HepG2 (cell line): ENCODE data around the gene CADPS2. TPM values are rescaled to one million over a fixed set of nuclear protein-coding genes. Genes with fewer than 3 reads are reported as not detected.

Experiments used
- CREM ChIP-seq, 2 experiments: sonication (generic) in 1 of 2; formaldehyde crosslinking in 1 of 2; IDR thresholded peaks; 2 replicates each; pipeline versions ENCODE4 v1.4.0 to v1.6.1; 2016 to 2020; ENCODE audit warnings: antibody characterized with exemption in 1 of 2, mild to moderate bottlenecking in 1 of 2, missing genetic modification reagents in 1 of 2
- FOXK2 ChIP-seq: fragments of 450-650 bp; IDR thresholded peaks from 2 replicates; pipeline ENCODE4 v1.6.1; 2016
- TBP ChIP-seq: sonication (generic); formaldehyde crosslinking; IDR thresholded peaks from 2 replicates; pipeline ENCODE4 v1.5.0; 2020; ENCODE audit warnings: missing genetic modification reagents
- ZNF510 ChIP-seq: sonication (generic); formaldehyde crosslinking; IDR thresholded peaks from 2 replicates; pipeline ENCODE4 v1.4.0; 2020; ENCODE audit warnings: low read depth, mild to moderate bottlenecking, missing genetic modification reagents
- ZNF792 ChIP-seq: IDR thresholded peaks from 2 replicates; pipeline ENCODE4 v1.6.1; 2016
- polyA plus RNA-seq, 8 experiments: library from polyadenylated mRNA; depleted of rRNA in 3 of 8; stranded (reverse) in 7 of 8; unstranded in 1 of 8; fragments of >200 nt; fragmentation: Illumina TruSeq in 4 of 8; extraction: Trizol in 4 of 8; gene quantifications; 2 replicates each; pipeline versions ENCODE4 v1.2.1 to v1.2.3, GENCODE V29; 2011 to 2016; ENCODE audit warnings: low read depth in 4 of 8, missing spikeins in 1 of 8, mixed read lengths in 1 of 8; ENCODE audit not compliant: insufficient read depth in 1 of 8
- total RNA-seq, 5 experiments: library from RNA; depleted of rRNA; stranded (reverse); fragments of >200 nt; fragmentation: Illumina TruSeq; extraction: Trizol; gene quantifications; 2 replicates each; pipeline ENCODE4 v1.2.3, GENCODE V29; 2016; ENCODE audit warnings: low read depth in 1 of 5
- TF ChIP-seq, protein P1 (sequence below): sonication (generic); formaldehyde crosslinking; IDR thresholded peaks from 2 replicates; pipeline ENCODE4 v1.9.0; 2021; ENCODE audit warnings: mild to moderate bottlenecking, missing genetic modification reagents
- TF ChIP-seq, protein P2 (sequence below): sonication (generic); formaldehyde crosslinking; IDR thresholded peaks from 2 replicates; pipeline ENCODE4 v1.5.1; 2020; ENCODE audit warnings: mild to moderate bottlenecking, moderate library complexity, missing genetic modification reagents
- TF ChIP-seq, protein P3 (sequence below): sonication (generic); formaldehyde crosslinking; IDR thresholded peaks from 2 replicates; pipeline ENCODE4 v1.4.0; 2020; ENCODE audit warnings: missing genetic modification reagents
- TF ChIP-seq, protein P4 (sequence below): sonication (generic); formaldehyde crosslinking; IDR thresholded peaks from 2 replicates; pipeline ENCODE4 v1.5.1; 2020; ENCODE audit warnings: missing genetic modification reagents, mild to moderate bottlenecking, borderline replicate concordance
- TF ChIP-seq, protein P5 (sequence below): sonication (generic); formaldehyde crosslinking; IDR thresholded peaks from 2 replicates; pipeline ENCODE4 v1.5.0; 2020; ENCODE audit warnings: mild to moderate bottlenecking, missing genetic modification reagents, moderate library complexity
- TF ChIP-seq, protein P6 (sequence below): IDR thresholded peaks from 2 replicates; pipeline ENCODE4 v1.6.1; 2016; ENCODE audit warnings: control low read depth

Gene CADPS2
- total and polyA plus RNA-seq, 2 of the 13 experiments (the other 11 are each of a cell fraction or from before 2014, with no cell fraction given): 17.6 to 43.8 TPM

DNA sequence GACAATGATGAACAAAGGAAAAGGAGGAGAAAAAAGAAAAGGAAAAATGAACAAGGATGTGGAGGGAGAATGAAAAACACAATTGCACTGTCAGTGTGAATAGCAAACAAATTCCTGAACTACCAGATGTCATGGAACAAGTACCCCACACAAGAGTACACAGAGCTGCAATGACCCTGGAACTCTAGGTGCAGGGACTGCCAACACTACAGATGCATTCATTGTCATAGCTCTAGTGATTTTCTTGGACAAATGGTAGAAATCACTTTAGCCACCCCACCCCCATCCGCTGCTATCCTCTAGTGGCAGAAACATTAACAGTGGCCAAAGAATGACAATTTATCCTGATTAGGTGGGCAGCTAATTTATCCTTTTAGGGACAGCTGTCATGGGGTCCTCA, 190.4 kb downstream of the CADPS2 start (continued):
- TF ChIP-seq, protein P1, sequence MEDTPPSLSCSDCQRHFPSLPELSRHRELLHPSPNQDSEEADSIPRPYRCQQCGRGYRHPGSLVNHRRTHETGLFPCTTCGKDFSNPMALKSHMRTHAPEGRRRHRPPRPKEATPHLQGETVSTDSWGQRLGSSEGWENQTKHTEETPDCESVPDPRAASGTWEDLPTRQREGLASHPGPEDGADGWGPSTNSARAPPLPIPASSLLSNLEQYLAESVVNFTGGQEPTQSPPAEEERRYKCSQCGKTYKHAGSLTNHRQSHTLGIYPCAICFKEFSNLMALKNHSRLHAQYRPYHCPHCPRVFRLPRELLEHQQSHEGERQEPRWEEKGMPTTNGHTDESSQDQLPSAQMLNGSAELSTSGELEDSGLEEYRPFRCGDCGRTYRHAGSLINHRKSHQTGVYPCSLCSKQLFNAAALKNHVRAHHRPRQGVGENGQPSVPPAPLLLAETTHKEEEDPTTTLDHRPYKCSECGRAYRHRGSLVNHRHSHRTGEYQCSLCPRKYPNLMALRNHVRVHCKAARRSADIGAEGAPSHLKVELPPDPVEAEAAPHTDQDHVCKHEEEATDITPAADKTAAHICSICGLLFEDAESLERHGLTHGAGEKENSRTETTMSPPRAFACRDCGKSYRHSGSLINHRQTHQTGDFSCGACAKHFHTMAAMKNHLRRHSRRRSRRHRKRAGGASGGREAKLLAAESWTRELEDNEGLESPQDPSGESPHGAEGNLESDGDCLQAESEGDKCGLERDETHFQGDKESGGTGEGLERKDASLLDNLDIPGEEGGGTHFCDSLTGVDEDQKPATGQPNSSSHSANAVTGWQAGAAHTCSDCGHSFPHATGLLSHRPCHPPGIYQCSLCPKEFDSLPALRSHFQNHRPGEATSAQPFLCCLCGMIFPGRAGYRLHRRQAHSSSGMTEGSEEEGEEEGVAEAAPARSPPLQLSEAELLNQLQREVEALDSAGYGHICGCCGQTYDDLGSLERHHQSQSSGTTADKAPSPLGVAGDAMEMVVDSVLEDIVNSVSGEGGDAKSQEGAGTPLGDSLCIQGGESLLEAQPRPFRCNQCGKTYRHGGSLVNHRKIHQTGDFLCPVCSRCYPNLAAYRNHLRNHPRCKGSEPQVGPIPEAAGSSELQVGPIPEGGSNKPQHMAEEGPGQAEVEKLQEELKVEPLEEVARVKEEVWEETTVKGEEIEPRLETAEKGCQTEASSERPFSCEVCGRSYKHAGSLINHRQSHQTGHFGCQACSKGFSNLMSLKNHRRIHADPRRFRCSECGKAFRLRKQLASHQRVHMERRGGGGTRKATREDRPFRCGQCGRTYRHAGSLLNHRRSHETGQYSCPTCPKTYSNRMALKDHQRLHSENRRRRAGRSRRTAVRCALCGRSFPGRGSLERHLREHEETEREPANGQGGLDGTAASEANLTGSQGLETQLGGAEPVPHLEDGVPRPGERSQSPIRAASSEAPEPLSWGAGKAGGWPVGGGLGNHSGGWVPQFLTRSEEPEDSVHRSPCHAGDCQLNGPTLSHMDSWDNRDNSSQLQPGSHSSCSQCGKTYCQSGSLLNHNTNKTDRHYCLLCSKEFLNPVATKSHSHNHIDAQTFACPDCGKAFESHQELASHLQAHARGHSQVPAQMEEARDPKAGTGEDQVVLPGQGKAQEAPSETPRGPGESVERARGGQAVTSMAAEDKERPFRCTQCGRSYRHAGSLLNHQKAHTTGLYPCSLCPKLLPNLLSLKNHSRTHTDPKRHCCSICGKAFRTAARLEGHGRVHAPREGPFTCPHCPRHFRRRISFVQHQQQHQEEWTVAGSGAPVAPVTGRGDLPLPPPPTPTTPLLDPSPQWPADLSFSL (CRISPR knock-in tag): peak; percentile 64
- TF ChIP-seq, protein P2, sequence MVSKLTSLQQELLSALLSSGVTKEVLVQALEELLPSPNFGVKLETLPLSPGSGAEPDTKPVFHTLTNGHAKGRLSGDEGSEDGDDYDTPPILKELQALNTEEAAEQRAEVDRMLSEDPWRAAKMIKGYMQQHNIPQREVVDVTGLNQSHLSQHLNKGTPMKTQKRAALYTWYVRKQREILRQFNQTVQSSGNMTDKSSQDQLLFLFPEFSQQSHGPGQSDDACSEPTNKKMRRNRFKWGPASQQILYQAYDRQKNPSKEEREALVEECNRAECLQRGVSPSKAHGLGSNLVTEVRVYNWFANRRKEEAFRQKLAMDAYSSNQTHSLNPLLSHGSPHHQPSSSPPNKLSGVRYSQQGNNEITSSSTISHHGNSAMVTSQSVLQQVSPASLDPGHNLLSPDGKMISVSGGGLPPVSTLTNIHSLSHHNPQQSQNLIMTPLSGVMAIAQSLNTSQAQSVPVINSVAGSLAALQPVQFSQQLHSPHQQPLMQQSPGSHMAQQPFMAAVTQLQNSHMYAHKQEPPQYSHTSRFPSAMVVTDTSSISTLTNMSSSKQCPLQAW (CRISPR knock-in tag): no peak
- TF ChIP-seq, protein P3, sequence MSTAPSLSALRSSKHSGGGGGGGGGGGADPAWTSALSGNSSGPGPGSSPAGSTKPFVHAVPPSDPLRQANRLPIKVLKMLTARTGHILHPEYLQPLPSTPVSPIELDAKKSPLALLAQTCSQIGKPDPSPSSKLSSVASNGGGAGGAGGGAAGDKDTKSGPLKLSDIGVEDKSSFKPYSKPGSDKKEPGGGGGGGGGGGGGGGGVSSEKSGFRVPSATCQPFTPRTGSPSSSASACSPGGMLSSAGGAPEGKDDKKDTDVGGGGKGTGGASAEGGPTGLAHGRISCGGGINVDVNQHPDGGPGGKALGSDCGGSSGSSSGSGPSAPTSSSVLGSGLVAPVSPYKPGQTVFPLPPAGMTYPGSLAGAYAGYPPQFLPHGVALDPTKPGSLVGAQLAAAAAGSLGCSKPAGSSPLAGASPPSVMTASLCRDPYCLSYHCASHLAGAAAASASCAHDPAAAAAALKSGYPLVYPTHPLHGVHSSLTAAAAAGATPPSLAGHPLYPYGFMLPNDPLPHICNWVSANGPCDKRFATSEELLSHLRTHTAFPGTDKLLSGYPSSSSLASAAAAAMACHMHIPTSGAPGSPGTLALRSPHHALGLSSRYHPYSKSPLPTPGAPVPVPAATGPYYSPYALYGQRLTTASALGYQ (CRISPR knock-in tag): no peak
- TF ChIP-seq ZNF510 (CRISPR knock-in tag): no peak
- no peak for TF ChIP-seq TBP (CRISPR knock-in tag)
- no peak for TF ChIP-seq ZNF792 (CRISPR knock-in tag)
- TF ChIP-seq, protein P4, sequence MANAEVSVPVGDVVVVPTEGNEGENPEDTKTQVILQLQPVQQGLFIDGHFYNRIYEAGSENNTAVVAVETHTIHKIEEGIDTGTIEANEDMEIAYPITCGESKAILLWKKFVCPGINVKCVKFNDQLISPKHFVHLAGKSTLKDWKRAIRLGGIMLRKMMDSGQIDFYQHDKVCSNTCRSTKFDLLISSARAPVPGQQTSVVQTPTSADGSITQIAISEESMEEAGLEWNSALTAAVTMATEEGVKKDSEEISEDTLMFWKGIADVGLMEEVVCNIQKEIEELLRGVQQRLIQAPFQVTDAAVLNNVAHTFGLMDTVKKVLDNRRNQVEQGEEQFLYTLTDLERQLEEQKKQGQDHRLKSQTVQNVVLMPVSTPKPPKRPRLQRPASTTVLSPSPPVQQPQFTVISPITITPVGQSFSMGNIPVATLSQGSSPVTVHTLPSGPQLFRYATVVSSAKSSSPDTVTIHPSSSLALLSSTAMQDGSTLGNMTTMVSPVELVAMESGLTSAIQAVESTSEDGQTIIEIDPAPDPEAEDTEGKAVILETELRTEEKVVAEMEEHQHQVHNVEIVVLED (CRISPR knock-in tag): no peak
- TF ChIP-seq, protein P5, sequence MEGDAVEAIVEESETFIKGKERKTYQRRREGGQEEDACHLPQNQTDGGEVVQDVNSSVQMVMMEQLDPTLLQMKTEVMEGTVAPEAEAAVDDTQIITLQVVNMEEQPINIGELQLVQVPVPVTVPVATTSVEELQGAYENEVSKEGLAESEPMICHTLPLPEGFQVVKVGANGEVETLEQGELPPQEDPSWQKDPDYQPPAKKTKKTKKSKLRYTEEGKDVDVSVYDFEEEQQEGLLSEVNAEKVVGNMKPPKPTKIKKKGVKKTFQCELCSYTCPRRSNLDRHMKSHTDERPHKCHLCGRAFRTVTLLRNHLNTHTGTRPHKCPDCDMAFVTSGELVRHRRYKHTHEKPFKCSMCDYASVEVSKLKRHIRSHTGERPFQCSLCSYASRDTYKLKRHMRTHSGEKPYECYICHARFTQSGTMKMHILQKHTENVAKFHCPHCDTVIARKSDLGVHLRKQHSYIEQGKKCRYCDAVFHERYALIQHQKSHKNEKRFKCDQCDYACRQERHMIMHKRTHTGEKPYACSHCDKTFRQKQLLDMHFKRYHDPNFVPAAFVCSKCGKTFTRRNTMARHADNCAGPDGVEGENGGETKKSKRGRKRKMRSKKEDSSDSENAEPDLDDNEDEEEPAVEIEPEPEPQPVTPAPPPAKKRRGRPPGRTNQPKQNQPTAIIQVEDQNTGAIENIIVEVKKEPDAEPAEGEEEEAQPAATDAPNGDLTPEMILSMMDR: peak; percentile 44
- TF ChIP-seq CREM (IDR thresholded peaks at IDR 0.05): peak; percentile 43; the same call in 1 of the 2 replicates
- no peak for TF ChIP-seq CREM (CRISPR knock-in tag; IDR thresholded peaks at IDR 0.05)
- TF ChIP-seq, protein P6, sequence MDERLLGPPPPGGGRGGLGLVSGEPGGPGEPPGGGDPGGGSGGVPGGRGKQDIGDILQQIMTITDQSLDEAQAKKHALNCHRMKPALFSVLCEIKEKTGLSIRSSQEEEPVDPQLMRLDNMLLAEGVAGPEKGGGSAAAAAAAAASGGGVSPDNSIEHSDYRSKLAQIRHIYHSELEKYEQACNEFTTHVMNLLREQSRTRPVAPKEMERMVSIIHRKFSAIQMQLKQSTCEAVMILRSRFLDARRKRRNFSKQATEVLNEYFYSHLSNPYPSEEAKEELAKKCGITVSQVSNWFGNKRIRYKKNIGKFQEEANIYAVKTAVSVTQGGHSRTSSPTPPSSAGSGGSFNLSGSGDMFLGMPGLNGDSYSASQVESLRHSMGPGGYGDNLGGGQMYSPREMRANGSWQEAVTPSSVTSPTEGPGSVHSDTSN (CRISPR knock-in tag): no peak
- no peak for TF ChIP-seq FOXK2
